Endothelial cell of umbilical vein (primary cell): ENCODE measurements around the gene NFYA. TPM values are rescaled to one million over a fixed set of nuclear protein-coding genes. Genes with fewer than 3 reads are reported as not detected.

ENCODE experiments used
- BruUV-seq: library from RNA; stranded (reverse); fragments of 400-500 nt; replicated peaks from 2 replicates; lab custom pipeline; 2021; lab: Mats Ljungman, UMichigan
- CTCF ChIA-PET: fragments of 300-600, 350-600 bp; sonication (Branson Sonifier 250); formaldehyde crosslinking; loops from one replicate; lab custom pipeline; 2021; ENCODE audit warnings: antibody characterized with exemption, inconsistent platforms; lab: Charles Lee
- POLR2A ChIA-PET: fragments of 300-600, 350-600 bp; sonication (Branson Sonifier 250); formaldehyde crosslinking; loops from one replicate; lab custom pipeline; 2021; ENCODE audit warnings: antibody characterized with exemption, inconsistent platforms; lab: Charles Lee
- DNase-seq: peaks from one replicate; pipeline ENCODE4 v3.0.0-alpha.2; 2011; ENCODE audit warnings: low read depth, low spot score
- FAIRE-seq: peaks from 2 replicates; lab custom pipeline; 2011; peaks lifted over from hg19 to GRCh38; lab: Jason Lieb, UNC
- H2AFZ ChIP-seq: 2 replicates; pipeline ENCODE4 v1.6.0; 2012; ENCODE audit warnings: low read depth, low read length, control low read depth, inconsistent platforms
- H3K27ac ChIP-seq: 2 replicates; pipeline ENCODE4 v1.5.1; 2011; ENCODE audit warnings: low read depth, mild to moderate bottlenecking, control low read depth, low read length, moderate library complexity; ENCODE audit not compliant: insufficient read depth
- H3K27me3 ChIP-seq, 2 experiments: 2 replicates each; pipeline versions ENCODE4 v1.6.0 to v1.6.1; 2011; ENCODE audit warnings: low read length in 2 of 2, mixed read lengths in 1 of 2; ENCODE audit not compliant: control insufficient read depth in 2 of 2, insufficient read depth in 2 of 2
- H3K36me3 ChIP-seq, 2 experiments: 2 replicates in 1 of 2; 3 replicates in 1 of 2; pipeline ENCODE4 v1.5.1; 2011; ENCODE audit warnings: low read length in 2 of 2, mild to moderate bottlenecking in 1 of 2, moderate library complexity in 1 of 2; ENCODE audit not compliant: control insufficient read depth in 2 of 2, insufficient read depth in 2 of 2; ENCODE audit errors: extremely low read depth in 1 of 2
- H3K4me1 ChIP-seq: 3 replicates; pipeline ENCODE4 v1.5.1; 2011; ENCODE audit warnings: mild to moderate bottlenecking, low read length; ENCODE audit not compliant: control insufficient read depth, insufficient read depth; ENCODE audit errors: extremely low read depth
- H3K4me2 ChIP-seq: 2 replicates; pipeline ENCODE4 v1.6.1; 2011; ENCODE audit warnings: low read length, control low read depth, mixed read lengths; ENCODE audit not compliant: insufficient read depth
- H3K4me3 ChIP-seq, 3 experiments: fragments of 200-600 bp in 1 of 3; sonication (generic), shearing (Covaris generic) in 1 of 3; replicated peaks in 1 of 3; 2 replicates each; pipeline ENCODE4 v1.5.1; 2011 to 2016; ENCODE audit warnings: control low read depth in 3 of 3, low read length in 3 of 3, mild to moderate bottlenecking in 2 of 3, inconsistent platforms in 1 of 3, low read depth in 1 of 3, moderate library complexity in 1 of 3; ENCODE audit not compliant: insufficient read depth in 1 of 3
- H3K79me2 ChIP-seq: 2 replicates; pipeline ENCODE4 v1.6.0; 2012; ENCODE audit warnings: low read length, inconsistent platforms; ENCODE audit not compliant: control insufficient read depth, insufficient read depth
- H3K9ac ChIP-seq: replicated peaks from 2 replicates; pipeline ENCODE3; 2011; ENCODE audit warnings: low read length, control low read depth; ENCODE audit not compliant: insufficient read depth; ENCODE audit errors: extremely low read depth
- H3K9me1 ChIP-seq: replicated peaks from 3 replicates; pipeline ENCODE4 v1.6.0; 2011; ENCODE audit warnings: mild to moderate bottlenecking, low read length; ENCODE audit not compliant: control insufficient read depth, insufficient read depth; ENCODE audit errors: extremely low read depth
- H3K9me3 ChIP-seq: replicated peaks from 2 replicates; pipeline ENCODE4 v1.5.1; 2012; ENCODE audit warnings: low read length, inconsistent platforms; ENCODE audit not compliant: control insufficient read depth, insufficient read depth
- H4K20me1 ChIP-seq: replicated peaks from 2 replicates; pipeline ENCODE3; 2011; ENCODE audit warnings: mild to moderate bottlenecking, low read length; ENCODE audit not compliant: control insufficient read depth, insufficient read depth; ENCODE audit errors: extremely low read depth
- MYC ChIP-seq: IDR thresholded peaks from one replicate; pipeline ENCODE4 v1.6.1; 2011; ENCODE audit warnings: mild to moderate bottlenecking, low read depth, low read length
- POLR2AphosphoS5 ChIP-seq: IDR thresholded peaks from 2 replicates; pipeline ENCODE4 v1.6.1; 2012; ENCODE audit warnings: low read depth, mild to moderate bottlenecking, control low read depth, low read length, moderate library complexity; ENCODE audit not compliant: insufficient read depth
- dilution Hi-C: fragments of 300-500 bp; cut with MboI; formaldehyde crosslinking; loops from one replicate; pipeline ENCODE4 v1.15.0; 2019; ENCODE audit warnings: low sequenced_read_pairs; ENCODE audit not compliant: extremely low pct_ligation_motif_present
- intact Hi-C: fragments of 100-400 bp; cut with micrococcal nuclease; formaldehyde crosslinking; loops from one replicate; pipeline ENCODE4 v1.10.0; 2022
- polyA plus RNA-seq, 4 experiments: library from polyadenylated mRNA; depleted of rRNA in 3 of 4; stranded (reverse) in 3 of 4; unstranded in 1 of 4; fragments of >200 nt; gene quantifications; 2 replicates each; pipeline versions ENCODE4 v1.2.1 to v1.2.3, GENCODE V29; 2011 to 2012; ENCODE audit warnings: missing spikeins in 1 of 4
- total RNA-seq: library from RNA; stranded (reverse); gene quantifications from 2 replicates; pipeline ENCODE4 v1.2.3, GENCODE V29; 2021
- TF ChIP-seq, protein P1 (sequence below), 2 donors: IDR thresholded peaks; 1 replicate in 1 of 2; 2 replicates in 1 of 2; pipeline ENCODE4 v1.5.1; 2011; ENCODE audit warnings: low read length in 2 of 2, mild to moderate bottlenecking in 2 of 2, moderate library complexity in 2 of 2, control low read depth in 1 of 2, inconsistent platforms in 1 of 2, low read depth in 1 of 2; ENCODE audit not compliant: insufficient read depth in 1 of 2; ENCODE audit errors: extremely low read depth in 1 of 2

Gene NFYA
- total and polyA plus RNA-seq, 2 donors (not counting 3 experiments of a cell fraction or from before 2014, with no cell fraction given): 13.1 to 29.0 TPM

DNA sequence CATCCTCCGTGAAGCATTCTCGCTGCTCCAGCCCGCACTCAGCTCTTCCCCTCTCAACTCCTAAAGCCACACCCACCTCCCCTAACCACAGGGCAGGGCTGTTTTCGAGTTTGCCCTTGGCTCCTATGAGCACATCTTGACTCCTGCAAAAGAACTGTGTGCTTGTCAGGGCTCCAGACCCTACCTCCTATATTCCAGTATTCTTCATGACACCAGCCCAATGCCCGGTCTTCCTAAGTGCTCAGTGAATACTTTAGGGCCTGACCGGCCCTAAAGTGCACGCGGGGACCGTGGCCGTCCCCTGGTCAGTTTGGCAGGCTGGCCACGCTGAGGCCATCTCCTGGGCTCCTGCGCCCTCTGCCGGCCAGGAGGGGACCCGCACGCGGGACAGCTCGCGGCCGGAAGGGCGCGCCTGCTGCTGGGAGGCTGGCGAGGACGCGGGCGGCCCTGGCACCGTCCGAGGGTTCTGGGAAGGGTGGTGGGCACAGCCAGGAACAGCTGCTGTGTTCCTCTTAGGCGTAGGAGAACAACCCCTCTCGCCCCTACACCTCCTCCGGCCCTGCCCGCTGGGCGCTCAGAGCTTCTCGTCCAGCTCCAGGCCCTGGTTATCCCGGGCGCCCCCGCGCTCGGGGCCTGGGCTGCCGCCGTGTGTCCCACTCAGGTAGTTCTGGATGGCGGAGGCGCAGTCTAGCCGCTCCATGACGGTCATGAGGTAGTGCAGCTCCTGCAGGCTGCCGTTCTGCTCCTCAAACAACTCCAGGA lies 44.8 kb upstream of the NFYA start:
- no peaks in the 10 kb centered on the region for H4K20me1 ChIP-seq
- H3K4me2 ChIP-seq: peak overlapping the region; percentile 67
- no TSS peak for BruUV-seq
- DNase-seq (peak; percentile 63), FAIRE-seq (peak; percentile 72)
- H3K4me1 ChIP-seq: peaks cover 6% of the 10 kb centered on the region
- no peaks in the 10 kb centered on the region for H3K9me3 ChIP-seq
- peak overlapping the region in 2 of 3 experiments; percentile 28 to 30 for H3K4me3 ChIP-seq
- H3K9ac ChIP-seq: no peak overlapping the region
- POLR2A ChIA-PET: no interaction called here
- dilution Hi-C loops (no loop called here), intact Hi-C loops (loop anchor here (1.0 to 5.0 kb wide), 8 partner anchors 22 to 1681 kb away; no protein-coding TSS in a partner anchor)
- H2AFZ ChIP-seq: peak overlapping the region; percentile 89
- TF ChIP-seq, protein P1, sequence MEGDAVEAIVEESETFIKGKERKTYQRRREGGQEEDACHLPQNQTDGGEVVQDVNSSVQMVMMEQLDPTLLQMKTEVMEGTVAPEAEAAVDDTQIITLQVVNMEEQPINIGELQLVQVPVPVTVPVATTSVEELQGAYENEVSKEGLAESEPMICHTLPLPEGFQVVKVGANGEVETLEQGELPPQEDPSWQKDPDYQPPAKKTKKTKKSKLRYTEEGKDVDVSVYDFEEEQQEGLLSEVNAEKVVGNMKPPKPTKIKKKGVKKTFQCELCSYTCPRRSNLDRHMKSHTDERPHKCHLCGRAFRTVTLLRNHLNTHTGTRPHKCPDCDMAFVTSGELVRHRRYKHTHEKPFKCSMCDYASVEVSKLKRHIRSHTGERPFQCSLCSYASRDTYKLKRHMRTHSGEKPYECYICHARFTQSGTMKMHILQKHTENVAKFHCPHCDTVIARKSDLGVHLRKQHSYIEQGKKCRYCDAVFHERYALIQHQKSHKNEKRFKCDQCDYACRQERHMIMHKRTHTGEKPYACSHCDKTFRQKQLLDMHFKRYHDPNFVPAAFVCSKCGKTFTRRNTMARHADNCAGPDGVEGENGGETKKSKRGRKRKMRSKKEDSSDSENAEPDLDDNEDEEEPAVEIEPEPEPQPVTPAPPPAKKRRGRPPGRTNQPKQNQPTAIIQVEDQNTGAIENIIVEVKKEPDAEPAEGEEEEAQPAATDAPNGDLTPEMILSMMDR (IDR thresholded peaks at IDR 0.05; ENCODE audit: extremely low read depth in 1 of 2, insufficient read depth in 1 of 2, low read depth in 1 of 2, low read length in 2 of 2): peak; percentile 97 to 98
- no peak for TF ChIP-seq MYC
- peak; percentile 43 for TF ChIP-seq POLR2AphosphoS5
- H3K79me2 ChIP-seq: no peaks in the 10 kb centered on the region
- no peaks in the 10 kb centered on the region for H3K36me3 ChIP-seq
- no peaks in the 10 kb centered on the region for H3K9me1 ChIP-seq
- peaks cover 0 to 4% of the 10 kb centered on the region in 2 experiments for H3K27me3 ChIP-seq
- H3K27ac ChIP-seq: no peak overlapping the region
- CTCF ChIA-PET: interaction anchor here (0.6 to 4.0 kb wide), 40 partner anchors 9 to 1679 kb away, joined by 3 to 96 read pairs (median 5); partner anchors contain the start of genes APOBEC2, TSPO2 and UNC5CL
